PFSK-1 (cell line): ENCODE data around the gene BICD2.

Experiments
- POLR2AphosphoS5 ChIP-seq: IDR thresholded peaks from 2 replicates; pipeline ENCODE4 v1.6.1; 2012; ENCODE audit warnings: low read depth, mild to moderate bottlenecking, control low read depth, low read length, moderate library complexity
- SIN3A ChIP-seq: IDR thresholded peaks from 2 replicates; pipeline ENCODE4 v1.6.1; 2012; ENCODE audit warnings: mild to moderate bottlenecking, low read length, moderate library complexity, borderline replicate concordance; ENCODE audit not compliant: insufficient read depth
- TAF1 ChIP-seq: IDR thresholded peaks from 2 replicates; pipeline ENCODE4 v1.6.1; 2012; ENCODE audit warnings: low read length, control low read depth, borderline replicate concordance; ENCODE audit not compliant: insufficient read depth
- TF ChIP-seq, protein P1 (sequence below), 2 experiments: IDR thresholded peaks; 2 replicates each; pipeline versions ENCODE4 v1.6.1 to v1.8.0; 2011 to 2012; ENCODE audit warnings: low read depth in 2 of 2, low read length in 2 of 2, control low read depth in 1 of 2, inconsistent platforms in 1 of 2, mild to moderate bottlenecking in 1 of 2, moderate library complexity in 1 of 2; ENCODE audit not compliant: insufficient read depth in 1 of 2

DNA sequence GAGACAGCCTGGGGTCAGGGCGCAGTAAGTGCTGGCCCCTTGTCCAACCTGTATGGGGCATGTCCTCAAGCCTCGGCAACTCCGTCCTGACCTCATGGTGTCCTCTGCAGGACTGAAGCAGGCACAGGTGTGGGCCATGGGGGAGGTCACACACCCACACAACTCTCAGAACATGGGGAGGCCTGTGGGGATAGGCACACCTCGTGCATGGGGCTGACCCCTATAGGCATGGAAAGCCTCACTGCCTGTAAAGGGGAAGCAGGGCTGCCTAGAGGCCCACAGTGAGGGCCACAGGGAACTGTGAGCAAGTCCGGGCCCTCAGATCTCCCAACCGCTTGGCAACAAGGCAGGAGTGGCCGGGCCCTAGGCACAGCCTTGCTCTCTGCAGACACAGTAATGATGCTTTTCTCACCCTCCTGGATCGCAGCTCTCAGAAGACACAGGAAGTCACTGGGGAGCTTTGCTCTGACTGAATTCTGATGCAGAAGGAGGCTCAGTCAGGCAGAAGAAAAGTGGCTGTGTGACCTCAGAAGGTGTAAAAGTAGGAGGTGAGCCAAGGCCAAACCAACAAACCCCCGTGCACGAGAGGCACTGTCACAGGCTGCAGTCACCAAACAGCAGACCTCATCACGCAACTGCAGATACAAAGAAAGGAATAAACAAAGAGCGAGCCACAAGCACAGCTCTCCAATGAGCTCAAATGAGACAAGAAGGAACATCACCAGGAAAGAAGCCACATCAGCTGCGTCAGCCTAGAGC, 100.1 kb downstream of the BICD2 start:
- TF ChIP-seq SIN3A (no peak), TAF1 (no peak), POLR2AphosphoS5 (no peak)
- TF ChIP-seq, protein P1, sequence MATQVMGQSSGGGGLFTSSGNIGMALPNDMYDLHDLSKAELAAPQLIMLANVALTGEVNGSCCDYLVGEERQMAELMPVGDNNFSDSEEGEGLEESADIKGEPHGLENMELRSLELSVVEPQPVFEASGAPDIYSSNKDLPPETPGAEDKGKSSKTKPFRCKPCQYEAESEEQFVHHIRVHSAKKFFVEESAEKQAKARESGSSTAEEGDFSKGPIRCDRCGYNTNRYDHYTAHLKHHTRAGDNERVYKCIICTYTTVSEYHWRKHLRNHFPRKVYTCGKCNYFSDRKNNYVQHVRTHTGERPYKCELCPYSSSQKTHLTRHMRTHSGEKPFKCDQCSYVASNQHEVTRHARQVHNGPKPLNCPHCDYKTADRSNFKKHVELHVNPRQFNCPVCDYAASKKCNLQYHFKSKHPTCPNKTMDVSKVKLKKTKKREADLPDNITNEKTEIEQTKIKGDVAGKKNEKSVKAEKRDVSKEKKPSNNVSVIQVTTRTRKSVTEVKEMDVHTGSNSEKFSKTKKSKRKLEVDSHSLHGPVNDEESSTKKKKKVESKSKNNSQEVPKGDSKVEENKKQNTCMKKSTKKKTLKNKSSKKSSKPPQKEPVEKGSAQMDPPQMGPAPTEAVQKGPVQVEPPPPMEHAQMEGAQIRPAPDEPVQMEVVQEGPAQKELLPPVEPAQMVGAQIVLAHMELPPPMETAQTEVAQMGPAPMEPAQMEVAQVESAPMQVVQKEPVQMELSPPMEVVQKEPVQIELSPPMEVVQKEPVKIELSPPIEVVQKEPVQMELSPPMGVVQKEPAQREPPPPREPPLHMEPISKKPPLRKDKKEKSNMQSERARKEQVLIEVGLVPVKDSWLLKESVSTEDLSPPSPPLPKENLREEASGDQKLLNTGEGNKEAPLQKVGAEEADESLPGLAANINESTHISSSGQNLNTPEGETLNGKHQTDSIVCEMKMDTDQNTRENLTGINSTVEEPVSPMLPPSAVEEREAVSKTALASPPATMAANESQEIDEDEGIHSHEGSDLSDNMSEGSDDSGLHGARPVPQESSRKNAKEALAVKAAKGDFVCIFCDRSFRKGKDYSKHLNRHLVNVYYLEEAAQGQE (IDR thresholded peaks at IDR 0.05; ENCODE audit: insufficient read depth in 1 of 2, low read depth in 2 of 2, low read length in 2 of 2) = no peak
